Measurements from ENCODE around the gene NISCH.
A peak's percentile ranks its signal among the peaks of the same experiment; 100 is the strongest.

The NISCH gene

DNA sequence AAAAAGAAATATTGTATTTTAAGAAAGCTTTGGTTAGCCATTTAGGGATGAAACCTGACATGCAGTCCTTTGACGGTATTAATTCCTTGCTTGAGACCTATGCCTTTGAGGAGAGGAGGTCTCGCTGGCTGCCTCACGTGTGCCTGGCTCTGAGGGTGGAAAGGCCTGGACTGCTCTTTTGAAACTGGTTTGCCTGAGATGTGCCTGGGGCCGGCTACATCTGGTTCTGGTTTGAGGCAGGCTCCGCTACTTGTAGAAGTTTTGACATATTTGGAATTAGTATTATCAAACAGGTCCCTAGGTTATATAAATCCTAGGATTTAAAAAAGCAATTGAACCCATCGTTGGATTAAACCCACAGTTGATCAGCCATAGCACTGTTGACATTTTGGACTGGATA is 6.5 kb downstream of the NISCH start:
- no peak for DNase-seq (ENCODE audit: low read depth)
- no peak for TF ChIP-seq CTCF (conservative IDR thresholded peaks at IDR 0.05; ENCODE audit: low read depth, low read length)
- H3K4me3 ChIP-seq (ENCODE audit: low read depth, low read length), result no peak overlapping the region

DNA sequence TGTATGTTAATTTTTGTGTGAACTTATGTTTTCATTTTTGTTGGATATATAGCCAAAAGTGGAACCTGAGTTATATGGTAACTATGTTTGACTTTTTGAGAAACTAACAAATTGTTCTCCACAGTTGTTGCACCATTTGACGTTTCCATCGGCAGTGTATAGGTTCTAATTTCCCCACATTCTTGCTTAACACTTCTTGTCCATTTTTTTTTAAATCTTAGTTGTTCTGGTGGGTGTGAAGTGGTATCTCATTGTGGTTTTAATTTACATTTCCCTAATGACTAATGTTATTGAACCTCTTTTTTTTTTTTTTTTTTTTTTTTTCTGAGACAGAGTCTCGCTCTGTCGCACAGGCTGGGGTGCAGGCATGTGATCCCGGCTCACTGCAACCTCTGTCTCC is 8.0 kb downstream of the NISCH start:
- H3K4me3 ChIP-seq (ENCODE audit: low read depth, low read length), result no peak overlapping the region
- no peak for TF ChIP-seq CTCF (conservative IDR thresholded peaks at IDR 0.05; ENCODE audit: low read depth, low read length)
- DNase-seq (ENCODE audit: low read depth), result no peak

DNA sequence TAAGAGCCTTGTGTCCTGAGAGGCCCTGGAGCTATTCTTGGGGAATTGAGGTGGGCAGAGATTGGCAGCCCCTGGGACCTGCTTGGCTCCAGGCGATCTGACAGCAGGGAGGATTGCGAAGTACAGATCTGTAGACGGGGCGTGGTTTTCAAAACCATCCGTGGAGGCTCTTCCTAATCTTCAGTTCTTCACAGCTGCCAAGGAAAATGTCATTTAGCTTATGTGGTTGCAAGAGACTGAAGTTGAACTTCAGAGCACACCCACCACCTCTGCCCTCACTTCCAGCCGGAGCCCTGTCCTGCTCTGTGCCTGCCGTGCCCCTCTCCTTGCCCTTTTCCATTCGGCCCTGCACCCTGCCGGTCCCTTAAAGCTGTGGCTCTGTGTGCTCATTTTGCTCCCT is 12.9 kb downstream of the NISCH start:
- no peak overlapping the region for H3K4me3 ChIP-seq (ENCODE audit: low read depth, low read length)
- TF ChIP-seq CTCF (conservative IDR thresholded peaks at IDR 0.05; ENCODE audit: low read depth, low read length), result no peak
- peak; percentile 64 for DNase-seq (ENCODE audit: low read depth)

GRCh38 chr3:52469001-52469400 is 13.6 kb downstream of the NISCH start:
- H3K4me3 ChIP-seq (ENCODE audit: low read depth, low read length), result no peak overlapping the region
- TF ChIP-seq CTCF (conservative IDR thresholded peaks at IDR 0.05; ENCODE audit: low read depth, low read length), result no peak
- DNase-seq (ENCODE audit: low read depth), result no peak

DNA sequence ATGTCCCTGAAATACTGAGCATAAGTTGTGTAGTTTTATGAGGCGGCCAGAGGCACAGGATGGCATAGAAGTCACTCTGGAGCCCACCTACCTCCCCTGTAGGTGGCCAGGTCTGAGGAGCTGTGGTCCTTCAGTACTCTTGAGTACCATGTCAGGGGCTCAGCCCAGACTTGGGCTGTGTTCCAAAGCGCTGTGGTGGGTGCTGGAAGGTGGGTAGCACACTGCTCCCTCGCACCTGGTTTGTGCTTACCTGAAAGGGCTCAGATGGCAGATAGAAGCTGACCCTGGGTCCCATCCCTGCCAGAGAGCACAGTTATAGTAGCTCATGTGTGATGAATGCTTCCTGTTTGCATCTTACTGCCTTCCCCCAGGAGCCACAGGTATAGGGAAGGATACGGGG is 15.5 kb downstream of the NISCH start:
- no peak for DNase-seq (ENCODE audit: low read depth)
- H3K4me3 ChIP-seq (ENCODE audit: low read depth, low read length), result no peak overlapping the region
- TF ChIP-seq CTCF (conservative IDR thresholded peaks at IDR 0.05; ENCODE audit: low read depth, low read length), result no peak

GRCh38 chr3:52471371-52472238 is 16.2 kb downstream of the NISCH start:
- peak; percentile 80 for TF ChIP-seq CTCF (conservative IDR thresholded peaks at IDR 0.05; ENCODE audit: low read depth, low read length)
- DNase-seq (ENCODE audit: low read depth), result peak; percentile 67
- H3K4me3 ChIP-seq (ENCODE audit: low read depth, low read length), result no peak overlapping the region

All from choroid plexus epithelial cell (primary cell).